HG03354 (cell line): Measurements from ENCODE around the gene CUEDC1.

Experiments
- ATAC-seq: cut with Tn5 transposase; IDR thresholded peaks from one replicate; pipeline ENCODE4 v1.9.1; 2021; ENCODE audit warnings: mild to moderate bottlenecking; ENCODE audit not compliant: unreplicated experiment, poor library complexity, severe bottlenecking

Gene CUEDC1

DNA sequence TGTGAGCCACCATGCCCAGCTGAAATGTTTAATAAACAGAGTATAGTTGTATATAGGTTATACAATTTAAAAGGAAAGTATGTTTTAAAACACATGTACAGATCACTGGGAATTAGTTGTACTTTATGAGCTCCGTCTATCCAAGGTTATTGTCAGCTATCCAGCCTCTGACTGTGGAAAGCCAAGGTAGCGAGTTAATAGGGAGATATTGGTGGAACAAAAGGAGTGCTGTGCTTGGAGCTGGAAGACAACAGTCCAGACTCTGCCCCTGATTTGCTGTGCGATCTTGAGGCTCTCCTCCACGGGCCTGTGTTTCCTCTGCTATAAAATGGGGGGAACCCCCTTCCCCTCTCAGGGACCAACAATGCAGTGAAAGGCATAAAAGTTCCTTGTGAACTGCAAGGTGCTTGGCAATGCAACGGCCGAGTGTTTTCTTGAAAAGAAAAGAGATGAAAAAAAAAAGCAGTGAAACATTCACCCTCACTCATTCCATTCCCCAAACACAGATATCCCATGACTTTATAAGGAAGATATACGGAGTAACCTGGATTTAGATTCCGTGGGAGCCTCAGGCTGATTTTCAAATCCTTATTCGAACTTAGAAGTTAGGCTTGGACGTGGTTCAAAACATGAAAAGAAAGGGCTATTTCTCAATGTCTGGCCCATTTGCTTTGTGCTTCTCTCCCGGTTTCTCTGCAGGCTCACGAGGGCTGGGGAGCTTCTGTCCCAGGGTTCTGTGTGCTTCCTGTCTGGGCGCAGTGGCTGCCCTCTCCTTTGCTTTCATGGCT lies 34.1 kb downstream of the CUEDC1 start:
- no peak for ATAC-seq

DNA sequence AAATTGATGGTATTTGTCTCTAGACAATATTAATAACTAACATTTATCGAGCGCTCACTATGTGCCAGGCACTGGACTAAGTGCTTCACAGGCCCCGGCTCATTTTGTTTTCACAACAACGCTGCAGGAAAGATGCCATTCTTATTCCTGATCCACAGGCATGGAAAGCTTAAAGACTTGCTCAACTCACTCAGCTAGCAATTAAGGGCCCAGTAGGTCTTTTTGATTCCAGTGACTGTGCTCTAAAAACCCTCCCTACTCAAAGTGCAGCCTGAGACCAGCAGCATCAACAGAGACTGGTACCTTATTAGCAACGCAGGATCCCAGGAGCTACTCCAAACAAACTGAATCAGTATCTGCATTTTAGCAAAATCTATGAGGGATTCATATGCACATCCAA lies 35.3 kb downstream of the CUEDC1 start:
- no peak for ATAC-seq

- ATAC-seq: no peak
Observed at GRCh38 chr17:57918017-57918895, 37.0 kb downstream of the CUEDC1 start.

- no peak for ATAC-seq
Observed at GRCh38 chr17:57916925-57917858, 38.0 kb downstream of the CUEDC1 start.

GRCh38 chr17:57915985-57916757 lies 39.0 kb downstream of the CUEDC1 start:
- ATAC-seq: no peak

DNA sequence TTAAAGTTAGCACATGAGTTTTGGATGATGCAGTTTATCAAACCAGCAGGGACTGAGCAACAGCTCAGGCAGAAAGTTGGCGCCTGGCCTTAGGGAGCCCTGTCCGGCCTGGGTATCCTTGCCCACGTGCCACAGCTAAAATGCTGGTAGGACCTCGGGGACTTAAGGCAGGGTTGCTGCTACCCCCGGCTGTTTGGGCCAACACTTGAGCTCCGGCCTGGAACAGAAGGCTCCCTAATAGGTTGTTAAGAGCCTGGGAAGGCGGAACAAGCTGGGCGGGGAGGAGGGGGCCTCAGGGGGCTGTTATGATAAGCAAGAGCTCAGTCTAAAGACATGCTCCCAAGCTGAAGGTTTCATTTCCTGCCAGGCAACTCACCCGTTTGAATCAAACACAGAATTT lies 39.7 kb downstream of the CUEDC1 start:
- no peak for ATAC-seq

DNA sequence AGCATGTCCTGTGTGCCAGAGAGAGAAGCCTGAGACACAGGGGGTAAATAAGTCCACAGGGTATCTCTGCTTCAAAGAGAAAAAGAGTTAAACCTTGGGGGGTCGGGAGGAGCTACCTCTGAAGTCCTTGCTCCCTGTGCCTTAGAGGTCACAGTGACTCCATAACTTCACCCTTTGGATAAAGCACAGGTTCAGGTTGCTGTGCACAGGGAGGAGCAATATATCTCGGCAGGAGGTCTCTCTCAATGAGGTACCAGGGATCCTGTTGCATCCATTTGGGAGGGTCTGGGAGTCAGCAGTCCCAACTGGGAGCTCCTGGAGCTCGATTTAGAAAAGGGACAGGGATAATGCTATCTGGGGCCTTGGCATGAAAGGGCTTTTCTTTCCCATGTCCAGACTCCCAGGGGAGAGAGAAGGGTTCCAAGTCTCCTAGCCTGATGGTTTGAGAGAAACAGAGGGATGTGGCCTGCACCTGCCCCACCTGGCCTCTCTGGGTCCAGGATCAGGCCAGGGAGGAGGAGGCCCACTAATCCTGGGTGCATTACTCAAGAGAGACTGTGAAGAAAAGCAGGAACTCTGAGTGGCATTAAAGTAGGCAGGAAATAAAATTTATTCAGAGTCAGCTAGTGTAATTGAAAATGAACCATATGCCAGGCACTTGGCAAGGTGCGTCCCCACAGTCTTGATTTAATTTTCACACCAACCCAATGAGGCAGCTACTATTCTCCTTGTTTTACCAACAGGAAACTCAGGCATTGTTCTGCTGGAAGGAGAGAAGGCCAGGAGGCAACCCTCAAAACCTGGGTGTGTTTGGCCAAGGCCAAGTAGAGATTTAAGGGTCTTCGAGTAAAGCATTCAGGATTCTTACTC lies 40.7 kb downstream of the CUEDC1 start:
- no peak for ATAC-seq

DNA sequence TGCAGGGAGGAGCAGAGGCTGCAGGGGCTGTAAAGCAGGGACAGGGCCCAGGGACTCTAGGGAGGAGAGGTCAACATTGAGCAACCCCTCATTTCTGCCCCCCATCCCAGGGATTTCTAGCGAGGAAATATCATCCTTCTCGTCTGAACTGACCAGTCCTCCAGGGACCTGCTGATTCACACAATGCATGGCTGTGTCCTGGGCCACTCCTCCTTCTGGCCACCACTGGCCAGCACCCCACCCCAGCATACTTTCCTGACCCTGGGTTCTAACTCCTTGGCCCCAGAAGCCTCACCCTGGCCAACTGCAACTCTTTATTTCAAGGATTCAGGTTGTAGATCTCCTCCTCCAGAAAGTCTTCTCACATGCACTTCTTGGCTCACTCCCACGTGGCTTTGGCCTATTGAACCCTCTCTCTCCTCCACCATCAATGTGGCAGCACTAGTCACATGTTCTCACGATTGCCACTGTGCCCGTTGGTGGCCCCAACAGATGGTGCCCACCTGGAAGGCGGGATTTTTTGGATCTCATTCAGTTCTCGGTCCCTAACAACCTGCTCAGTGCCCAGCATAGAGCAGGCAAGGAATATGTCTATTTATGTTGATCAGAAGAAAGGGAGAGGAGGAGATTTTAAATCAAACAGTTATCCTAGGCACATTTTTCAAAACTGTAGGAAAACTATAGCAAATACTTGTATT lies 41.5 kb downstream of the CUEDC1 start:
- ATAC-seq: no peak

DNA sequence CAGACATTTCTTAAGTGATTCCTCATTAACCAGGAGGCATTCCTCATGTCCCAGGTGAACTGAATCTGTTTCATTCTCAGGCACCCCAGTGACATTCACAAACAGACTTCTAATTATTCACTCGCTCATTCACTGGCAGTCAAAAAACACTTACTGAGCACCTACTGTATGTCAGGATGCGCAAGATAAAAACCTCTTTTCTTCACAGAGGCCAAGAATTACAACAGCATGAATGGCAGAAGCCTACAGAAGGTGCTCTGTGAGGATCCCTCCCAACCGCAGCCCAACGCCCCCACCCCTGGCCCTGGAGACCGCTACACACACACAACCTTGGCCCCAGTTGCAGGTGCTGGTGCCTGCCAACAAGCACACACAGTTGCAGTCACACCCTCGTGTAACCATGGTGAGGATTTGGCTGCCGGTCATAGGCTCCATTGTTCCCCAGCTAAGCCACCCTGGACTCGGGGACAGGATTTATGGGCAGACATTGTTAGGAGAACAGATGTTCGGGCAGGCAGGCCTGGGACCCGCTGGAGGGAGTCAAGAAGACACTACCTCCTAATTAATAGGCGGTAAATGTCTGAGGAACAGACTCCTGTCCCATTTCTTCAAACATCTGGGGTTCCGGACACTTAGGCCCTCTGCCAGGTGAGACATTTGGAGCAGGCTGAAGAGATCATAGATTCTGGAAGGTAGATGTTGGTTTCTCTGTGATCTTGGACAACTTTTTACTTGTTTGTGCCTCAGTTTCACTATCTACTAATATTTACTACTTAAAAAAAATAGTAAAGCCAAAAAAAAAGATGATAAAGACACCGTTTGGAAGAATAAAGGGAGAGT lies 43.2 kb downstream of the CUEDC1 start:
- no peak for ATAC-seq

DNA sequence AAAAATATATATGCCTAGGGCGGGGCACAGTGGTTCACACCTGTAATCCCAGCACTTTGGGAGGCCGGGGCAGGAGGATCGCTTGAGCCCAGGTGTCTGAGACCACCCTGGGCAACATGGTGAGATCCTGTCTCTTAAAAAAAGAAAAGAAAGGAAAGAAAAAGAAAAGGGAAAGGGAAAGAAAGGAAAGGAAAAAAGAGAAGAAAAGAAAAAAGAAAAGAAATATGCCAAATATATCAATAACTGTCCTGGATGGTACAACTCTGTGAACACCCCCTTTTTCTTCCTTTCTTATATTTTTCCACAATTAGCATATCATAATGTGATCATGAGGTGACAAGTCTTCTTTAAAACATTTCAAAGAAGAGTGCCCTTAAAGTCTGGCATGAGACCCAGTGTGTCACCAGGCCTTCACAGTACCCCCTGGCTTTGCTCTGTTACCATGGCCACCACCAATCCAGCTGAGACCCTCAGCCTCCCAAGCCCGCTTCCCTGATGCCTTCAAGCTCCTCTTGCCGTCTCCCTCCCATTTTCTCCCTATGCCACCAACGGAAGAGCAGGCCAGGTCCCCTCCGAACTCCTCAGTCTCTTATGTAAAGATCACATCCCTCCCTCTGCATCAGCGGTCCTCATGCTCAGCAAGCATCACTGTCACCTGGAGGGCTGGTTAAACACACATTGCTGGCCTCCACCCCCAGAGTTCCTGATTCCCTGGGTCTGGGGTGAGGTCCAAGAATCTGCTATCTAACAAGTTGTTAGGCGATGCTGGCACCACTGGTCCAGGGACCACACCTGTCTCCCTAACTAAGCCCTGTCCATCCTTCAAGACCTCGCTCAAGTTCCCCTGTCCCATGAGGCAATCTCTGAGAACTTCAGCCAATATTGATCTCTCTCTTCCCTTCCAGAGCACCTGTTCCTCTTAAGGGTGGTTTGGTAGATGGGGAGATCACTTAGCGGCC lies 44.5 kb downstream of the CUEDC1 start:
- no peak for ATAC-seq

- no peak for ATAC-seq
Observed at GRCh38 chr17:57909551-57909950, 45.7 kb downstream of the CUEDC1 start.

DNA sequence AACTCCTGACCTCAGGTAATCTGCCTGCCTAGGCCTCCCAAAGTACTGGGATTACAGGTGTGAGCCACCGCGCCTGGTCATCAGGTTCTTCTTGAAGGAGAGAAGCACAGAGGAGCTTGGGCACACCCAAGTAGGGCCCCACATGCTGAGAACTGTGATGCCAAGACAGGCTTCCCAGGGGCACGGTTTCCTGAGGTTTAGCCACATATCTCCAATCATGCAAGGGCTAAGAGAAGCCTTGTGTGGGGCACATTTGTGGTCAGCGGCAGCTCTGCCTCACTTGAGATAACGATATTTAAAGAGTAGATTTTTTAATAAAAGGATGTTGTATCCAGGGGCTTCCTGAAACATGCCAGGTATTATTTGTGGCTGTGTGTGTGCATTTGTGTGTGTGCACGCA lies 46.9 kb downstream of the CUEDC1 start:
- no peak for ATAC-seq

DNA sequence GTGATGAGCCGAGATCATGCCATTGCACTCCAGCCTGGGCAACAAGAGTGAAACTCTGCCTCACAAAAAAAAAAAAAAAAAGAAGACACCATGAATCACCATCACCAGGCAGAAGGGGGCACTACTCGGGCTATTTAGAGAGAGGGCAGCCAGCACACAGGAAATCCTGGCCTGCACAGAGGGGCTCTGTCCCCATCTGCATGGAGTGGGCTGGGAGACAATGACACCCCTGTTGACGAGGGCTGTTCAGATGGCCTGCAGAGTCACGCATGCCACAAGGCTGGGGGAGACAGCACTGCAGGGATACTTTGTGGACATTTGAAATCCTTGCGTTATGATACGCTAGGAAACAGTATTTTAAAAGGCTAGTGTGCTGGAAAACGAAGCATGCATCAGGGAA lies 48.3 kb downstream of the CUEDC1 start:
- no peak for ATAC-seq

DNA sequence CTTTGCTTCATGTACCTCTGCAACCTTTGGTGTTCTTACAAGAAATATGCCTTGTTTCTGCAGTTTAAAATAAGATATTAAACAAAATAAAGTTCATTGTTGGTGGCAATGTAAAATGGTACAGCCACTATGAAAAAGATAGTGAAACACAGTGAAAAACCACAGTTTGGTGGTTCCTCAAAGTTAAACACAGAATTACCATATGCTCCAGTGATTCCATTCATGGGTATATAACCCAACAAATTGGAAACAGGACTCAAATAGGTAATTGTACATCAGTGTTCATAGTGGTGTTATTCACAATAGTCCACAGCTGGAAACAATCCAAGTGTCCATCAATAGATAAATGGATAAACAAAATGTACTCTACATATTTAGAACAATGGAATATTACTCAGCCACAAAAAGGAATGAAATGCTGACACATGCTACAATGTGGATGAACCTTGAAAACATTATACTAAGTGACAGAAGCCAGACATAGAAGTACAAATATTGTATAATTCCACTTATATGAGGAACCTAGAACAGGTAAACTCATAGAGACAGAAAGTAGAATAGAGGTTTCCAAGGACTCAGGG lies 49.2 kb downstream of the CUEDC1 start:
- no peak for ATAC-seq

DNA sequence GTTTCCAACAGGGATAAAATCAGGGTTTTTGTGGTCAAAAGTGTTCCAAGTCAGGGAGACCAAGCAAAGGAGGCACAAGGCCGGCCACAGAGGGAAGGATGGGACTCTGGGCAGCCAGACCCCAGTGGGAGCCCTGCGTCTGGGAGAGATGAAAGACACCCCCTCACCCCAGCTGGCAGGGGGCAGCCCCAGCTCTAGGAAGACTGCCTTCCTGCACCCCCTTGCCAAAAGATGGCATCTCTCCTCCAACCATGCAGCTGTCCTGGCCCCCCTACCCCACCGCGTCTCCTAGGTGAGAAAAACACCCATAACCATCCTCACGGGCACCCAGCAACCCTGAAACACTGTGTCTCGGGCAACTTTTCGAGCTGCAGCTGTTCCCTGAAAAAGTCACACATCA lies 51.3 kb downstream of the CUEDC1 start:
- no peak for ATAC-seq
